Right lobe of liver (tissue), 6 donors: ENCODE measurements around the gene ZNF549. TPM values are rescaled to one million over a fixed set of nuclear protein-coding genes. Genes with fewer than 3 reads are reported as not detected.

Experiments
- ATAC-seq, 4 donors: fragments of 200-7000 bp; cut with Tn5 transposase; one replicate each; pipeline ENCODE4 v1.9.1; 2020; ENCODE audit warnings: mild to moderate bottlenecking in 4 of 4, moderate library complexity in 4 of 4
- DNase-seq, 3 donors: peaks; one replicate each; pipeline ENCODE4 v3.0.0-alpha.2; 2020
- H3K27ac ChIP-seq, 3 donors: fragments of 200-600 bp; one replicate each; pipeline ENCODE4 v1.8.0; 2022
- H3K27me3 ChIP-seq, 2 donors: fragments of 200-600 bp; one replicate each; pipeline ENCODE4 v1.8.0; 2022
- H3K36me3 ChIP-seq, 4 donors: fragments of 200-600 bp; sonication (generic) in 1 of 4; one replicate each; pipeline versions ENCODE4 v1.5.1 to v1.8.0; 2017 to 2022; ENCODE audit warnings: control low read depth in 1 of 4
- H3K4me1 ChIP-seq, 4 donors: fragments of 200-600 bp; sonication (generic) in 1 of 4; one replicate each; pipeline versions ENCODE4 v1.5.1 to v1.8.0; 2017 to 2022; ENCODE audit warnings: control low read depth in 1 of 4
- H3K4me3 ChIP-seq, 3 donors: fragments of 200-600 bp; one replicate each; pipeline ENCODE4 v1.8.0; 2022
- H3K9me3 ChIP-seq, 4 donors: fragments of 200-600 bp; sonication (generic) in 1 of 4; one replicate each; pipeline versions ENCODE4 v1.5.1 to v1.8.0; 2017 to 2022; ENCODE audit warnings: control low read depth in 1 of 4
- CTCF ChIP-seq, 4 donors: fragments of 200-600 bp in 3 of 4; fragments of 450-650 bp in 1 of 4; IDR thresholded peaks; one replicate each; pipeline versions ENCODE4 v1.5.1 to v1.8.0; 2016 to 2022; ENCODE audit warnings: antibody characterized with exemption in 4 of 4, mild to moderate bottlenecking in 2 of 4
- POLR2A ChIP-seq: fragments of 450-650 bp; IDR thresholded peaks from one replicate; pipeline ENCODE4 v1.6.1; 2017; ENCODE audit warnings: antibody characterized with exemption, mild to moderate bottlenecking
- WGBS: methylation state at CpG from one replicate; pipeline ENCODE4 v1.1.6; 2018; ENCODE audit warnings: low coverage, low lambda C conversion rate; ENCODE audit not compliant: insufficient coverage; ENCODE audit errors: missing lambda C conversion rate; 5-methylcytosine and 5-hydroxymethylcytosine counted together
- intact Hi-C, 2 donors: fragments of 100-400 bp; cut with DNase I; formaldehyde crosslinking; loops; one replicate each; pipeline versions ENCODE4 v1.11.2 to v1.14.1; 2022
- total RNA-seq, 6 experiments: library from RNA; depleted of rRNA in 2 of 6; stranded (reverse); fragments of >200 nt in 2 of 6; fragmentation: NEBNext Ultra II Directional in 3 of 6; extraction: Animal tissue kit (Norgen Biotek cat#: 25700) in 3 of 6; gene quantifications; one replicate each; pipeline versions ENCODE4 v1.1.0 to v1.2.4, GENCODE V29; 2016 to 2023
- donor health status: DM: no; HTN: yes; CAD: no.
- donor health status: DM: no; HTN: no; CAD: no.
- donor health status: DM: no; HTN: no; CAD: no.
- donor health status: DM: no; HTN: yes; CAD: no.
- donor health status: DM: no; HTN: yes; CAD: no.

The ZNF549 gene
- total RNA-seq, 6 experiments from 2014 or later = 0.61 to 1.8 (median 0.90) TPM

GRCh38 chr19:57587529-57587928 lies 60.4 kb downstream of the ZNF549 start:
- Histone ChIP-seq H3K27me3 (no peaks in the 10 kb centered on the region), H3K4me3 (no peak overlapping the region), H3K36me3 (peaks cover 0 to 8% (median 0%) of the 10 kb centered on the region in 4 donors), H3K4me1 (no peaks in the 10 kb centered on the region), H3K9me3 (peaks cover 0 to 3% (median 0%) of the 10 kb centered on the region in 4 donors), H3K27ac (no peak overlapping the region)
- no peak for TF ChIP-seq CTCF (IDR thresholded peaks at IDR 0.05)
- TF ChIP-seq POLR2A = no peak
- WGBS = 100% methylated on average over 1 of the region's 1 CpG
- no peak for ATAC-seq
- no peak for DNase-seq
- intact Hi-C loops = no loop called here

DNA sequence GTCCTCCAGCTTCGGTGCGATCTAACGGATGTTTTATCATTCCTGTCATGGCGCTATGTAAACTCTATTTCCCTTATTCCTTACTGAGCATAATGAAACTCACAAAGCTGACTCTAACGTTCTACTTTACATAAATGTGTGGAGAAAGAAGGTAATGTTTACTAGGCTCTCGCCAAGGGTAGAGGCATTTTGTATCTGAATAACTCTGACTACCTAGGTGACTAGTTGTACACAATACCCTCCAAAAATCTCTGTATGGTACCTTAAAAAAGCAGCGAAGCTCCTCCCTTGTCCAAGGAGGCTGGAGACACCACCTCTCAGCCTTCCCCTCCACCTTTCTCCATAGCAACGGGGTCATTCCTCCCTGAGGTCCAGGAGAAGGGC lies 72.2 kb downstream of the ZNF549 start:
- WGBS = 59% methylated on average over 8 of the region's 8 CpGs
- Histone ChIP-seq H3K27me3 (no peaks in the 10 kb centered on the region), H3K27ac (no peak overlapping the region), H3K4me1 (peaks cover 0 to 5% (median 0%) of the 10 kb centered on the region in 4 donors), H3K36me3 (no peaks in the 10 kb centered on the region), H3K9me3 (peaks cover 0 to 5% (median 0%) of the 10 kb centered on the region in 4 donors), H3K4me3 (peak overlapping the region; percentile 75 to 91 (median 83))
- TF ChIP-seq CTCF (IDR thresholded peaks at IDR 0.05) (no peak), POLR2A (no peak)
- ATAC-seq (no peak), DNase-seq (no peak)
- intact Hi-C loops = no loop called here

GRCh38 chr19:57599761-57600383 lies 72.7 kb downstream of the ZNF549 start, which contains the start of gene ZNF530:
Gene ZNF530 (plus strand): TSS chr19:57599885. CDS start chr19:57604346, 4,461 bp downstream.
- no peaks in the 10 kb centered on the region for H3K27me3 ChIP-seq
- no peaks in the 10 kb centered on the region for H3K36me3 ChIP-seq
- 0% methylated on average over 10 of the region's 53 CpGs for WGBS
- H3K9me3 ChIP-seq = peaks cover 0 to 5% (median 0%) of the 10 kb centered on the region in 4 donors
- no peak within 1 kb of the TSS for H3K27ac ChIP-seq
- peak; percentile 94 to 96 (median 95) for DNase-seq
- intact Hi-C loops = no loop called here
- ATAC-seq = peak; percentile 97 to 100 (median 100)
- TF ChIP-seq CTCF (IDR thresholded peaks at IDR 0.05) = no peak
- TF ChIP-seq POLR2A = no peak
- H3K4me1 ChIP-seq = peaks cover 0 to 5% (median 0%) of the 10 kb centered on the region in 4 donors
- peak within 1 kb of the TSS; percentile 75 to 91 (median 83) for H3K4me3 ChIP-seq

GRCh38 chr19:57606931-57607330 lies 79.8 kb downstream of the ZNF549 start:
- intact Hi-C loops = no loop called here
- no peak for TF ChIP-seq POLR2A
- H3K27ac ChIP-seq = no peak overlapping the region
- WGBS = 93% methylated on average over 5 of the region's 5 CpGs
- no peak for DNase-seq
- ATAC-seq = no peak
- H3K36me3 ChIP-seq = peaks cover 0 to 4% (median 1%) of the 10 kb centered on the region in 4 donors
- no peak overlapping the region for H3K4me3 ChIP-seq
- H3K9me3 ChIP-seq = peaks cover 0 to 5% (median 0%) of the 10 kb centered on the region in 4 donors
- H3K27me3 ChIP-seq = no peaks in the 10 kb centered on the region
- H3K4me1 ChIP-seq = no peaks in the 10 kb centered on the region

Other genes with a start within 250 kb of the ZNF549 start
- gene ZNF460, start 246.9 kb upstream of the ZNF549 start, total RNA-seq = 10 to 100 TPM; 15.7 to 24.2 (median 21.8) TPM
- 1 to 10 TPM; 1.9 to 2.7 (median 2.4) TPM for gene ZNF543, start 206.9 kb upstream of the ZNF549 start, total RNA-seq
- 1 to 10 TPM; 1.5 to 2.8 (median 2.1) TPM for gene ZNF304, start 176.1 kb upstream of the ZNF549 start, total RNA-seq
- 10 to 100 TPM in 1 of 6 experiments, 1 to 10 TPM in 5; 1.1 to 10.8 (median 3.1) TPM for gene TRAPPC2B, start 163.8 kb upstream of the ZNF549 start, total RNA-seq
- 1 to 10 TPM in 2 of 6 experiments, under 1 TPM in 4; 0.31 to 1.6 (median 0.93) TPM for gene ZNF547, start 163.8 kb upstream of the ZNF549 start, total RNA-seq
- 1 to 10 TPM; 2.3 to 7.0 (median 4.8) TPM for gene ZNF548, start 137.5 kb upstream of the ZNF549 start, total RNA-seq
- gene ZNF17, start 116.2 kb upstream of the ZNF549 start, total RNA-seq = 1 to 10 TPM; 1.8 to 4.6 (median 3.4) TPM
- gene ZNF749, start 92.0 kb upstream of the ZNF549 start, total RNA-seq = 1 to 10 TPM; 2.2 to 6.0 (median 3.8) TPM
- gene VN1R1, start 70.2 kb upstream of the ZNF549 start, total RNA-seq = under 1 TPM; 0.11 to 0.48 (median 0.19) TPM
- 1 to 10 TPM; 1.7 to 4.8 (median 2.6) TPM for gene ZNF772, start 49.8 kb upstream of the ZNF549 start, total RNA-seq
- 1 to 10 TPM; 2.4 to 4.7 (median 3.4) TPM for gene ZNF419, start 39.6 kb upstream of the ZNF549 start, total RNA-seq
- 1 to 10 TPM; 1.3 to 4.1 (median 2.2) TPM for gene ZNF773, start 27.4 kb upstream of the ZNF549 start, total RNA-seq
- 1 to 10 TPM in 5 of 6 experiments, under 1 TPM in 1; 0.92 to 6.9 (median 2.5) TPM for gene ZNF550, start 32.5 kb downstream of the ZNF549 start, total RNA-seq
- gene ZNF416, start 51.6 kb downstream of the ZNF549 start, total RNA-seq = 1 to 10 TPM in 4 of 6 experiments, under 1 TPM in 2; 0.43 to 1.8 (median 1.2) TPM
- 1 to 10 TPM in 1 of 6 experiments, under 1 TPM in 5; 0.31 to 4.2 (median 0.39) TPM for gene ZIK1, start 56.8 kb downstream of the ZNF549 start, total RNA-seq
- gene ZNF530, start 72.5 kb downstream of the ZNF549 start, total RNA-seq = 1 to 10 TPM in 1 of 6 experiments, under 1 TPM in 5; 0.25 to 1.2 (median 0.49) TPM
- gene ZNF134, start 86.9 kb downstream of the ZNF549 start, total RNA-seq = 1 to 10 TPM; 3.6 to 8.9 (median 5.0) TPM
- 1 to 10 TPM; 1.7 to 5.4 (median 3.9) TPM for gene ZNF211, start 105.8 kb downstream of the ZNF549 start, total RNA-seq
- gene ZSCAN4, start 141.6 kb downstream of the ZNF549 start, total RNA-seq = not detected
- gene ZNF551, start 154.6 kb downstream of the ZNF549 start, total RNA-seq = 1 to 10 TPM in 4 of 6 experiments, under 1 TPM in 2; 0.77 to 2.2 (median 1.4) TPM
- gene ZNF154, start 181.8 kb downstream of the ZNF549 start, total RNA-seq = 1 to 10 TPM in 1 of 6 experiments, under 1 TPM in 5; 0.31 to 1.2 (median 0.60) TPM
- 1 to 10 TPM; 1.1 to 2.5 (median 1.9) TPM for gene ZNF671, start 200.3 kb downstream of the ZNF549 start, total RNA-seq
- gene ZNF776, start 219.5 kb downstream of the ZNF549 start, total RNA-seq = 10 to 100 TPM in 1 of 6 experiments, 1 to 10 TPM in 5; 3.7 to 11.6 (median 5.7) TPM
- gene ZNF586, start 242.3 kb downstream of the ZNF549 start, total RNA-seq = 1 to 10 TPM; 4.0 to 8.4 (median 5.9) TPM